OCI-LY3 (cell line): ENCODE data around the gene KLHL36.

Experiments
- H2AFZ ChIP-seq: fragments of 200-600, 300-600 bp; shearing (Covaris generic); 2 replicates; pipeline ENCODE4 v1.6.0; 2014; ENCODE audit warnings: antibody characterized with exemption, low read depth, low read length
- H3K27ac ChIP-seq: fragments of 200-600, 300-600 bp; sonication (generic); 2 replicates; pipeline ENCODE4 v1.5.1; 2014; ENCODE audit warnings: mild to moderate bottlenecking, low read length, moderate library complexity, mixed read lengths
- H3K27me3 ChIP-seq: fragments of 200-600, 300-600 bp; sonication (generic); 2 replicates; pipeline ENCODE4 v1.6.1; 2014; ENCODE audit warnings: low read depth, low read length, mixed read lengths
- H3K36me3 ChIP-seq: fragments of 200-600, 300-600 bp; sonication (generic); replicated peaks from 2 replicates; pipeline ENCODE3; 2014; ENCODE audit warnings: low read depth, low read length, mixed read lengths
- H3K4me1 ChIP-seq: fragments of 300-600, 200-600 bp; sonication (generic); 2 replicates; pipeline ENCODE4 v1.6.1; 2014; ENCODE audit warnings: low read length, mixed read lengths
- H3K4me2 ChIP-seq: fragments of 200-600, 300-600 bp; sonication (generic); 2 replicates; pipeline ENCODE4 v1.6.1; 2014; ENCODE audit warnings: low read length, mixed read lengths
- H3K4me3 ChIP-seq: fragments of 300-600, 200-600 bp; sonication (generic); 2 replicates; pipeline ENCODE4 v1.5.1; 2014; ENCODE audit warnings: antibody characterized with exemption, mild to moderate bottlenecking, low read length, moderate library complexity
- H3K79me2 ChIP-seq: fragments of 300-600, 200-600 bp; shearing (Covaris generic); 2 replicates; pipeline ENCODE4 v1.6.1; 2014; ENCODE audit warnings: mild to moderate bottlenecking, low read length, mixed read lengths
- H3K9ac ChIP-seq: fragments of 300-600, 200-600 bp; shearing (Covaris generic); 2 replicates; pipeline ENCODE4 v1.6.0; 2014; ENCODE audit warnings: mild to moderate bottlenecking, low read length, moderate library complexity
- H3K9me3 ChIP-seq: fragments of 200-600, 300-600 bp; shearing (Covaris generic); 2 replicates; pipeline ENCODE4 v1.6.1; 2014; ENCODE audit warnings: low read length, mixed read lengths; ENCODE audit not compliant: insufficient read depth
- H4K20me1 ChIP-seq: fragments of 200-600, 300-600 bp; sonication (generic); 2 replicates; pipeline ENCODE4 v1.6.1; 2016; ENCODE audit warnings: low read length, mixed read lengths; ENCODE audit not compliant: insufficient read depth
- CTCF ChIP-seq: fragments of 200-600, 300-600 bp; sonication (generic); IDR thresholded peaks from 2 replicates; pipeline ENCODE4 v1.5.1; 2014; ENCODE audit warnings: antibody characterized with exemption, low read length, low read depth
- EZH2phosphoT487 ChIP-seq: fragments of 200-600 bp; shearing (Covaris generic); IDR thresholded peaks from 2 replicates; pipeline ENCODE4 v1.6.1; 2018; ENCODE audit warnings: antibody characterized with exemption, mixed run types, low read depth

KLHL36 gene

DNA sequence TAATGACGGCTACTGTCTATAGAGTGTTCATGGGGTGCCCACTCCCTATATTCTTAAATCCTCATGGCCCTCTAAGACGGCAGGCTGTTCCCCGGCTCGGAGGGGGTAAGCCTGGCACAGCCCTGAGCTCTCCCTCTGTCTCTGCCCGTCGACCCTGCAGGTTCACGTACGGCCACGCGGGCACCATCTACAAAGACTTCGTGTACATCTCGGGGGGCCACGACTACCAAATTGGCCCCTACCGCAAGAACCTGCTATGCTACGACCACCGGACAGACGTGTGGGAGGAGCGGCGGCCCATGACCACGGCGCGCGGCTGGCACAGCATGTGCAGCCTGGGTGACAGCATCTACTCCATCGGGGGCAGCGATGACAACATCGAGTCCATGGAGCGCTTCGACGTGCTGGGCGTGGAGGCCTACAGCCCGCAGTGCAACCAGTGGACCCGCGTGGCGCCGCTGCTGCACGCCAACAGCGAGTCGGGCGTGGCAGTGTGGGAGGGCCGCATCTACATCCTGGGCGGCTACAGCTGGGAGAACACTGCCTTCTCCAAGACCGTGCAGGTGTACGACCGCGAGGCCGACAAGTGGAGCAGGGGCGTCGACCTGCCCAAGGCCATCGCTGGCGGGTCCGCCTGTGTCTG lies 13.2 kb downstream of the KLHL36 start:
- no peaks in the 10 kb centered on the region for H4K20me1 ChIP-seq
- H3K4me2 ChIP-seq: no peak overlapping the region
- H3K9me3 ChIP-seq: no peaks in the 10 kb centered on the region
- H3K79me2 ChIP-seq: no peaks in the 10 kb centered on the region
- no peaks in the 10 kb centered on the region for H3K27me3 ChIP-seq
- H2AFZ ChIP-seq: no peak overlapping the region
- H3K27ac ChIP-seq: no peak overlapping the region
- no peak overlapping the region for H3K4me3 ChIP-seq
- peaks cover 25% of the 10 kb centered on the region for H3K36me3 ChIP-seq
- no peak for TF ChIP-seq CTCF
- no peak for TF ChIP-seq EZH2phosphoT487
- H3K9ac ChIP-seq: no peak overlapping the region
- H3K4me1 ChIP-seq: peaks cover 4% of the 10 kb centered on the region

GRCh38 chr16:84662471-84662870 lies 14.2 kb downstream of the KLHL36 start:
- no peaks in the 10 kb centered on the region for H4K20me1 ChIP-seq
- TF ChIP-seq EZH2phosphoT487: no peak
- no peak for TF ChIP-seq CTCF
- H3K4me2 ChIP-seq: no peak overlapping the region
- no peak overlapping the region for H3K27ac ChIP-seq
- H3K27me3 ChIP-seq: no peaks in the 10 kb centered on the region
- H3K4me3 ChIP-seq: no peak overlapping the region
- H2AFZ ChIP-seq: no peak overlapping the region
- no peaks in the 10 kb centered on the region for H3K79me2 ChIP-seq
- no peaks in the 10 kb centered on the region for H3K9me3 ChIP-seq
- H3K4me1 ChIP-seq: peaks cover 4% of the 10 kb centered on the region
- H3K36me3 ChIP-seq: peaks cover 25% of the 10 kb centered on the region
- H3K9ac ChIP-seq: no peak overlapping the region

- peaks cover 20% of the 10 kb centered on the region for H3K36me3 ChIP-seq
- H3K9ac ChIP-seq: no peak overlapping the region
- no peaks in the 10 kb centered on the region for H3K79me2 ChIP-seq
- no peak overlapping the region for H3K4me2 ChIP-seq
- H2AFZ ChIP-seq: no peak overlapping the region
- H3K9me3 ChIP-seq: no peaks in the 10 kb centered on the region
- H3K27ac ChIP-seq: no peak overlapping the region
- H4K20me1 ChIP-seq: no peaks in the 10 kb centered on the region
- H3K27me3 ChIP-seq: no peaks in the 10 kb centered on the region
- no peak overlapping the region for H3K4me3 ChIP-seq
- TF ChIP-seq CTCF: no peak
- TF ChIP-seq EZH2phosphoT487: no peak
- peaks cover 4% of the 10 kb centered on the region for H3K4me1 ChIP-seq
These were observed 15.3 kb downstream of the KLHL36 start for GRCh38 chr16:84663433-84664101.

GRCh38 chr16:84665359-84665758 lies 17.0 kb downstream of the KLHL36 start:
- Histone ChIP-seq H4K20me1 (no peaks in the 10 kb centered on the region), H3K4me3 (no peak overlapping the region), H3K79me2 (no peaks in the 10 kb centered on the region), H3K9me3 (no peaks in the 10 kb centered on the region), H3K9ac (no peak overlapping the region), H2AFZ (no peak overlapping the region), H3K4me2 (no peak overlapping the region), H3K27me3 (no peaks in the 10 kb centered on the region), H3K36me3 (peaks cover 19% of the 10 kb centered on the region), H3K27ac (no peak overlapping the region), H3K4me1 (peaks cover 4% of the 10 kb centered on the region)
- TF ChIP-seq EZH2phosphoT487 (no peak), CTCF (no peak)
